NOMO-1 treated with DMSO at 0.1 percent for 48 hours (cell line): ENCODE data around the gene BANK1.

ENCODE experiments used
- DNase-seq: peaks from one replicate; lab custom pipeline; 2025; ENCODE audit not compliant: unreplicated experiment; lab: John Stamatoyannopoulos, UW

BANK1 gene, protein sequence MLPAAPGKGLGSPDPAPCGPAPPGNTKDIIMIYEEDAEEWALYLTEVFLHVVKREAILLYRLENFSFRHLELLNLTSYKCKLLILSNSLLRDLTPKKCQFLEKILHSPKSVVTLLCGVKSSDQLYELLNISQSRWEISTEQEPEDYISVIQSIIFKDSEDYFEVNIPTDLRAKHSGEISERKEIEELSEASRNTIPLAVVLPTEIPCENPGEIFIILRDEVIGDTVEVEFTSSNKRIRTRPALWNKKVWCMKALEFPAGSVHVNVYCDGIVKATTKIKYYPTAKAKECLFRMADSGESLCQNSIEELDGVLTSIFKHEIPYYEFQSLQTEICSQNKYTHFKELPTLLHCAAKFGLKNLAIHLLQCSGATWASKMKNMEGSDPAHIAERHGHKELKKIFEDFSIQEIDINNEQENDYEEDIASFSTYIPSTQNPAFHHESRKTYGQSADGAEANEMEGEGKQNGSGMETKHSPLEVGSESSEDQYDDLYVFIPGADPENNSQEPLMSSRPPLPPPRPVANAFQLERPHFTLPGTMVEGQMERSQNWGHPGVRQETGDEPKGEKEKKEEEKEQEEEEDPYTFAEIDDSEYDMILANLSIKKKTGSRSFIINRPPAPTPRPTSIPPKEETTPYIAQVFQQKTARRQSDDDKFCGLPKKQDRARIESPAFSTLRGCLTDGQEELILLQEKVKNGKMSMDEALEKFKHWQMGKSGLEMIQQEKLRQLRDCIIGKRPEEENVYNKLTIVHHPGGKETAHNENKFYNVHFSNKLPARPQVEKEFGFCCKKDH

DNA sequence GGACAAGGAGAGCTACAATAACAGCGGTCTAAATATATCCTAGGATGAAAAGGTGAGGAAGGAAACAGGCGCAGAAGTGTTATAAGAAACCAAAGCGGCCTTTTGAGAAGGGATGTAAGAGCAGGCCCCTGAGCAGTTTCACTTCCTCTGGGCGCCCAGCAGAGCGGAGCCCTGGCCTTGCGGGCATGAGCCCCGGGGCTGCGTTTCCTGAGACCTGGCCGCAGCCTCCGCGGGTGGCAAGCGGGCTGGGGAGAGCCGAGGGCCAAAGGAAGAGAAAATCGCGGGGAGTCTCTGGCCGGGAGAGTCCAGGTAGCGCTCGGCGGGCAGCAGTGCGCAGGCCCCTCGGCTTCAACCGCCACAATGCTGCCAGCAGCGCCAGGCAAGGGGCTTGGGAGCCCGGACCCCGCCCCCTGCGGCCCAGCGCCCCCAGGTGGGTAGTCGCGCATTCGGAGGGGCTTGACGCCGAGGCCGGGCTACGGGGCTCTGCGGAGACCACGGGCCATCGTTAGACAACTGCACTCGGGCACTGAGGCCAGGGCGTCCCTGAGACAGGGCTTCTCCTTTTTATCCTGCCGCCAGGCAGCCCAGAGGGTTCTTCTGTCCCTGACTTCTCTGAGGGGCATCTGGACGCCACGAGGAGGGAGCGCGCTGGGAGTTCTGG, at the start of gene BANK1:
Gene BANK1 (plus strand): TSS at position 210 of the 661 bp plus-strand sequence. CDS start 151 bp downstream, at position 361.
- DNase-seq: peak; percentile 81

DNA sequence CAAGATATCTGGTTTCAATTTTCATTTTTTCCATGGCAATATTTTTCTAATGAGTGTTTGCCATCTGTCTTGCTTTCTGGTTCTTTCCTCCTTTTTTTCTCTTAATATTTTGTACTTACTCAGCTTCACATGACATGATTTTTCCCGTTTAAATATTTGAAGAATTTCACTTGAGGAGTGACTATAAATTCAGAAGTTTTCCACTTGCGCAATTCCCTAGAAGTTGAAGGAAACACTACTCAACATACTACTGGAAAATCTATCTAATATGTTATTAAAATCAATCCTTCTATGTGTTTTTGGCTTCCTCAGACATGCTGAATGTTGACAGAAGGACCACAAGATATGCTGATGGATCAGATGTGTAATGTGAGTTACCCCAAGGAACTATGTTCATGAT, 36.8 kb upstream of the BANK1 start:
- DNase-seq: no peak

DNA sequence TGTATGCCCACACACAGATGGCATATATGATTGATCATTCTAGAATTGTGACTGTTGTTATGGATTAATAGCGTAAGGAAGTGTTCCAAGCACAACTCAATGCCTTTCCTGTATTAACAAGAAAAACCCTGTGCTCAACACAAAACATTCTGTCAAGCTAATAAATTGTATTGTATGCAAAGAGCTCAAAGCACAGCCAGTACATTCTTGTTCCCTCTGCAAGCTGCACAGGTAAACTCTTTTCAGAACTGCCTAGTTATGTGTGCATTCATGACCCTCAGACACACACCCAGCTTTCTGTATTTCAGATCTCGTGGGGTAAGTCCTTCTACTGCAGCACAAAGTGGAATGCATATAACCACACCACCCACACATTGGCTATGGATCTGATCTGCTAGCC, 34.3 kb upstream of the BANK1 start:
- no peak for DNase-seq

DNA sequence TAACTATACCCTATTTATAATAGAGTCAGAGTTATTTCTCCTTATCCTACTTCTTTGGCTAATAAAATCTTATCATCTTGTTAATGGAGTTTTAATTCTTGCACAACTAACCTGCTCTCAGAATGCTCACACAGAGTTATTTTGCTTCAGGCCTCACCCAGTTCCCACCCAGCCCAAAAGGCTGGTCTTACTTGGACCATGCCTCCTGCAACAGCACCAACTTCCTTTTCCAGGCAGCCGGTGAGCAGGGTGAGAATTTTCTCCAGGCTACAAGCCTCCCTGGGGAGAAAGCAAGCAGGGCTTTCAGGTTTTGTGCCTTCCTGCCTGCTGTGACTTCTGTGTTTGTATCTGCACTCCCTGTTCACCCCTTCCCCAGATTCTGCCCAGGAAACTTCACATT, 29.1 kb upstream of the BANK1 start:
- DNase-seq: no peak

DNA sequence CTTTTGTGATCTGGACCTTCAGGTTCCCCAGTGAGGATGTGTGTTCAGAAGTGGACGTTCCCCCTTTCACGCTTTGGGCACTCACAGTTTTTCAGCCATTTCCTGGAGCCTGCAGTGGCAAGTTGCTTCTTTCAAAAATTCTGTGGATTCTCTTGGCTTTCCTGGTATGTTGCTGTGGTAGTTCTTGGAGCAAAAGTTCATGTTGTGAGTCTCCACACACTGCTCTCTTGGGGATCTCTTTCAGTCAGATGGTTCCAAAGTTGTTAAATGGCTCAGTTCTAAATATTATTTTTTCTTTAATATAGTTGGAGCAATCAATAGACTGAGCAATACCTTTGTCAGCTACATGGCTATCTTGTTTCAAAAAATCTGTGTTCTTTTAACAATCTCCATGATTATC, 28.5 kb upstream of the BANK1 start:
- DNase-seq: no peak

DNA sequence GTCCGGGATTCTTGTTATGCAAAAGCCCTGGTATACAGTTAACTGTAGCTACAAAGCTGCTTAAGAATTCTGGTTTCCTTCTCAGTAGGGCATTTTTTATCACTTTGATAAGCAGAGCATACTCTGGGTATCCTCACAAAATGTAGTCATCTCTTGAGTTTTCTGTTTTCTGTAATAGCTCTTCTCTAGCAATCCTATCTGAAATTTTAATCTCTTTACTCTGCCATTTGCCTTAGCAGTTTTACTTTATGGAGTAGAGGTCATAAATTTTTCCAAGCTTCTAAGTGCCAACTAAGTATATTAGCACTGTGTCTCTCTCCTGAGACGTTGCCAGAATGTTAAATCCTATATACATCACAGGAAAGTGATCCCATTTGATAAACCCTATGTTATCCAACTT, 28.0 kb upstream of the BANK1 start:
- no peak for DNase-seq

DNA sequence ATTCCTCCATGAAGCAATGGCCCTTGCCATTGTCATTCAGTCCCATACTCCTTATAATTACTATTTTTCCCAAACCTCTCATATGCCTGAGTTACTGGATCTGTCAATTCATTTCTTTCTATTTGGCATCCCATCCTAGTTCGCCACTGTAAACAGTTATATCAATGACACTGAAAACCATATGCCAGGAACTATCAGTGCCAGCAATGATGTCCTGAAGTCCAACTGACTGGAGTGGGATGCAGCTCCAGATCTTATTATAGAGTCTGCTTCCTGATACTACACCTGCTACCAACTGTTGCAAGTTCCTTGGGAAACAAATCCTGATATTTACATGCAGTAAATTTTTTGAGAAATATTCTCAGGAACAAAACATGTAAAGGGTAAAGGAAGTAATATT, 27.0 kb upstream of the BANK1 start:
- DNase-seq: no peak

DNA sequence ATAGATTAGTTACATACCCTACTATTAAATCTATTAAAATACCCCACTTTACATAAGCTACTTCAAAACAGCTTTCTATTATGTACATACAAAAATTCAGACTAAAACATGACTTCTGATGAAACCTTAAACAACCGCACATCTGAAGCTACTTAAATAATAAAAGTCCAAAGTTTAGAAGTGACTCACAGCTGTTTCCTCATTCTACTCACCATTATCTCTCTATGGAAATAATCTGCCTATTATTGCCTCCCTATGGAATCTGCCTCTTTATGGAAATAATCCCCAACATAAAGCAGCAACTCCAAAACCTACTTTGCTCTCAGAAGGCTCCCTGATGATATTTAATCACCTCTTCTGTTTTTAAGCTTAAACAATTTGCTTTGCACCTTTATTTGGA, 15.7 kb upstream of the BANK1 start:
- peak; percentile 63 for DNase-seq

DNA sequence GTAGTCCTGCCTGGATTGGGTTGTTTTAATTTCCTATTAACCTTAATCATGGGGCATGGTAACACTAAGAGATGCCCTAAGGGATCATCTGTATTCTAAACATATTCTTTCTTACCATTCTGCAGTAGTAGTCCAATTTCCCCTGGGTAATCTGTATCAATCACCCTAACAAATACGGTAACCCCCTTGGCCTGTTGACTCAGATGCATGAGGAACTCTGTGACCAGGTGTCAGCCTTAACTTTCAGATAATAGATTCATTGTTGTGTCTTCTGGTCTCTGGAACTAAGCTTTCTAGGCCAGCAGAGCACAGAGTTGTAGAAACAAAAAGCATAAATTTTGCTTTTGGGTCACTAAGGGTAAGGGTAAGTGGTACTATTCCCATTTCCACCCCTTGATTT, 13.1 kb upstream of the BANK1 start:
- DNase-seq: no peak

DNA sequence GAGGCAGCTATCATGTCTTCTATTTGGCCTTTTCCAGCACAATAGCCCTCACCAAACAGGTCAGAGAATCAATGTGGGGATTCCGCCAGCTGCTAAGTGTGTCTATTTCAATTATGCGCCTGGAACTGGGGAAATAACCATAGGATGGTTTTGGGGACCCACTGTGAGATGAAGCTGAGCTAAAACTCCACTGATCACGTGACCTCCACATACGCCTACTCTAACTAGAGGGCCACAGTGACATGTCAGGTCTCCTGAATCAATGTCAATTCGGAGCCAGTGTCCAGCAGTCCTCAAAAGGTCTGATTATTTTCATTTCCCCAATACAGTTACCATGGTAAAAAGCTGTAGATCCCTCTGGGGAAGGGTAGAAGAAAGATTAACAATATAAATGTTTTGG, 10.2 kb upstream of the BANK1 start:
- no peak for DNase-seq

DNA sequence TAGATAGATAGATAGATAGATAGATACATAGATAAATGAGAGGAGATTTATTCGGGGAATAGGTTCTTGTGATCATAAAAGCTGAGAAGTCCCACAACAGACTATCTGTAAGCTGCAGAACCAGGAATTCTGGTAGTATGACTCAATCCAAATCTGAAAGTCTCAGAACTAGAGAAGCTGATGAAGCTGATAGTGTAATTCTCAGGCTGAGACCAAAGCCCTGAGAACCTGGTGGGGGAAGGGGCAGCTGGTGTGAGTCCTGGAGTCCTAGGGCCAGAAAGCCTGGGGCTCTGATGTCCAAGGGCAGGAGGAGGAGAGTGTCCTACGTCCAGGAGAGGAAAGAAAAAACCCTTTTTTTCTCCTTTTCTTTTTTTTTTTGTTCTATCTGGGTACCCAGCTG, 8.0 kb upstream of the BANK1 start:
- DNase-seq: no peak

DNA sequence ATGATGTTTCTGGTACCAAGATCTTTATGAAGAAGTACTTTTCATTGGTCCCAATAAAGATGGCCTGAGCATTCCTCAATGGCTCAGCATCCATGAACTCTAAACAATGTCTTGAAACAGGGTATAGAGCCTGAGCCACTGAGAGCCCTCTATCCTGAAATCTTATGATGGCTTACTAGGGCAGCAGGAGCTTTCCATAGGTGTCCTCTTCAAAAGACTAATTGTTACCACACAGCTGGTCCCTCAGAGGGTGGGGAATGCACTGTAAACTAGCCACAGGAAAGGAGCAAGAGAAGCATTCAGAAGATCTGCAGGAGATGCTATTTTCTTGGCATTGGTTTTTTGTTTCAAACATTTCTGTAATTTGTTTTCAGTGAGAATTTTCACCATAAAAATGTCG, 5.6 kb upstream of the BANK1 start:
- DNase-seq: no peak

DNA sequence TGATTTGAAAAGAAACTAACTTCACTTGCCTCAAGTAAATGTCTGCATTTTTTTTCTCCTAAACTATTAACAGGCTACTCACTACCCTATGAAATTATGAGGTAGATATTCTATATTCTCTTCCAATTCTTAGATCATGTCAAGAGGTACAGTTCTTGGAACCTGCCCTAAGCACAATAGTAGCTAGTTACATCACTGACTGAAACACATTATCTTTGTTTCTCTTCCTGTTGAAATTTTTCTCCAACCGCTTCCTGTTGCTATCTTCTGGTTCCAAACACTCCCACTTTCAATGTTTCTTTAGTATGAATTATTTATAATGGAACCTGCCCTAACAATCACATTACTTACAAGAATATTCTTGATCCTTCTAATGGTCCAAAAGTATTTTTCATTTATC, 5.0 kb upstream of the BANK1 start:
- DNase-seq: no peak

DNA sequence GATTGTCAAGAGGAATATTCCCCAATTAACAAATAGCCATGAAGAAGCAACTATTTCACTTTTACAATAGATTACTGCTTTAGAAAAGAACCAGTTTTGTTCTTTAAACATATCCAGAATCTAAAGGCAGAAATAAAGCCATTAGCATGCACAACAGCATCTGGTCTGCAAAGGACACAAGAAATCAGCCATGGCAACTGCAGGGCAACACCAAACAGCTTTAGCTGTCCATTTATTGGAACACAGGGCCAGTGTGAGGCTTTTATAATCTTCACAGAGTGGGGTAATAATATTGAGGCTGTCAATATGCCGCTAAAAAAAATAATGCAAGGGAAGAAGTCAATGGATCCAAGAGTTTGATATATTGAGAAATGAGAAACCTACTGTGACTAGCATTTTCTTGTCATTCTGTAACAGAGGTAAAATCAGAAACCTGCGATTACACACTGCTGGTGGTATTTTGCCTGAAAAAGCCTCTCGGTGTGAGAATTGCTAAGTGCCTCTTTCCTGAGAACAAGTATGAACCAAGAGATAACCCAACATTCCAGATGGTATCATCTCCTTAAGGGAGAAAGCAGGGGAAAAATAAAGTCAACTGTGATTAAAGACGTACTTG, 2.7 kb upstream of the BANK1 start:
- DNase-seq: no peak

DNA sequence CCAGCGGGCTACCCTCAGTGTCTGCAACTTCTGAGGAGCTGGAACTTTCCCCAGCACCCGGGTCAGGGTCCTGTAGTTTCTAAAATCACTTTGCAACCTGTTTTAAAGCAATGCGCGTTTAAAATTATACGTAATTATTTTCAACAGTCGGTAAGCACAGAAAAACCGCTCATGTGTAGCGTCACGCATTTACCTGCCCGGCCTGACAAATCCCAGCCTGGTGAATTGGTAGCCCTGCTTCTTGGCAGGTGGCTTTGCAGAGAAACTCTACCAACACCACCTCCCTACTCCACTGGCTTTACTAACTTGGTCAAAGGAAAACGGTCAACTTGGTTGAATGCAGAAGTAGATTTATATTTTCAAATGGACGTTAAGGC, 640 bp downstream of the BANK1 start:
- peak; percentile 23 for DNase-seq

DNA sequence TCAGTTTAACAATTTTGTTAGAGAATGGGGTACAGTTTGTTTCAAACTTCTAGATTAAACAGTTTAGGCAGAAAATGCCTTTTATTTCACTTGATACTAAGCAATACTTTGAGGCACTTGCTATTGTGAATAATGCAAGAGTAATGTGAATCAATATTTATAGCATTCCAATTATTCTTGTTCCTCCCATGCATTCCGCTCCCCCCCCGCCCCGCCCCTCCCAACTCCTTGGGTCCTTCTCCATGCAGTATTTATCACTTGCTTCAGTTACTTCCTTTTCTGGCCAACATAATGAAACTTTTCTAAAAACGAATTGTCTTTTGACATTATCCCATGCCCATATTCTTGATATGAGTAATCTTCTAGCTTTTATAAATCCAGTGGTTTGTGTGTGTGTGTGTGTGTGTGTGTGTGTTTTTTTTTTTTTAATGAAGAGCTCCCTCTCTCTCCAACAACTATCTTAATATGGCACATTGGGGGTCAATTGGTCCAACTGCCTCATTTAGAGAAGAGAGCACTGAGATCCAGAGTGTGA, 1.6 kb downstream of the BANK1 start:
- peak; percentile 43 for DNase-seq

DNA sequence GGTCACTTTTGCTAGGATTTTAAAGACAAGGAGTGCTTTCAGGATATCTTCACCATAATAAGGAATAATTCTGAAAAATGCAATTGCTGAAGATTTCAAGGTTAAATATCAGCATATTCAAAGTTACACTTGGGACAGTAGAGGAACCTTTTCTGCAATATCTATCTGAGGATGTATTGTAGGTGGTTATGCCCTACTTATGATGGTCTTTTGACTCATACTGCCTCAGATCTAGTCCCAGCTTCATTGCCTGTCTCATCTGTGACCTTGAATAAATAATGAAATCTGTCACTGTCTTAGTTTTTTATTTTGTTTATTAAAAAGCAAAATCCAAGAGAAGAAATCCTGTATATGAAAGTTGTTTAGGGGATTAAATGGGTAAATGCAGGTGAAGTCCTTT, 2.9 kb downstream of the BANK1 start:
- DNase-seq: no peak

DNA sequence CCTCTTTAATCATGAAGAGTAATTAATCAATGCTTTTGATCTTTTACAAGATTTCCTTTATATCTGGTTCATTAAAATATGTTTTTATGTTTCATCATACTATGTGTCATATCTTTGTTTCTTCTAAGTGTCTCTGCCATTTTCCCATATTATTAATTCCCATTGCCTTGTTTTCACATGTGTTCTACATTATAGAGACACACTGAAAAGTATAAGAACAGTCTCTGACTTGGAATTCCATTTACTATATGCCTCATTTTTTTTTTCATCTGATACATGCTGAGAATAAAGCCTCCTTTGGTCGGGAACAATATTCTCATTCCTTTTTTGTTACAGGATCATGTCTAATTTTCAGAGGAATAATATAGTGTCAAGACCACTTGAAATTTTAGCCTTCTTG, 4.3 kb downstream of the BANK1 start:
- DNase-seq: no peak

DNA sequence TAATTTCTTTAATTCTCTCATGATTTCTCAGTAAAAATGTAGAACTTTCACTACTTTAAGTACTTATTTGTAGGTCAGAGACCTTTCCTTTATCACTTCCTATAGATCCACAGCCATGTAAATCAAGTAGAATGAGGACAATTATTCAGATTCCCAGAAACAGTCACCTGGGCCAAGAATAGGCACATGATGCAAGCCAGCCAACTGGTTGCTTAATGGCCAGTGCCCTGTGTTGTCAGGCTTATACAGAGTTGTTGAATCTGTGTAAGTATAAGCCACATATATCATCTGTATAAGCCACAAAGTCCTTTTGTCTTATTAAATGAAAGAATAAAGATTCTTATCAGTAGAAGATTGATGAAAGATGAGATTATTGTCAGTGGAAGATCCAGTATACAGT, 5.2 kb downstream of the BANK1 start:
- DNase-seq: peak; percentile 7

DNA sequence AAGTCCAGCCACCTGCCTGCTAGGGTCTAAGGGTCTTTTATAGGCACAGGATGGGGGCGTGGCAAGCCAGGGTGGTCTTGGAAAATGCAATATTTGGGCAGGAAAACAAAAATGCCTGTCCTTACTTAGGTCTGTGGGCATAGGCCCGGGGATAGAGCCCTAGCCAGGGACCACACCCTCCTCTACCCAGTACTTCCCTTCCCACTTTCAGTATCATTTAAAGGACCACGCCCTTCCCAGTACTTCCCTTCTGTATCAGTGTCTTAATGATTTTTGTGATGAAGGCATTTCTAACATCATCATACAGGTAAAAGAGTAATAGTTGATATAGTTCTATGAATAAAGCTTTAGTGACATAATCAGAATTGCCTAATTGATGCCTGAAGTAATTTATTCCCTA, 11.4 kb downstream of the BANK1 start:
- peak; percentile 78 for DNase-seq

DNA sequence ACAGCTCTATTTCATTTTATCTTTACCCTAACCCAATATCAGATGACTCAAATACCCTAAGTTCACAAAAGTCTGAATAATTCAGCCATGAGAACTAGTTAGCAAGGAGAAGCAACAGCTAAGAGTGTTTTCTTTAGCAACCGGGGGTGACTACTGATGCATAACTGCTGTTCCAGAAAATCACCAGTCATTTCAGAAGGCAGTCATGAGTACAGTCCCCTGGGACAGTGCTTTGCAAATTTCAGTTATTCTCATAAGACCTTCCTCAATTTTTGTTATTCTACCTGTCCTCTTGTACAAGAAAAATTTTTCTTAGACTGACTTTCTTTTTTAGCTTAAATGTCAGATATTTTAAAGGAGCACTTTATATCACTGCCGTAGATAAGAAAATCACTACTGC, 16.4 kb downstream of the BANK1 start:
- DNase-seq: no peak
